Hindlimb muscle (tissue), 1 donor: ENCODE data around the gene BACH2. TPM values are rescaled to one million over a fixed set of nuclear protein-coding genes. Genes with fewer than 3 reads are reported as not detected.

Source experiments
- DNase-seq: peaks from one replicate; pipeline ENCODE4 v3.0.0-alpha.2; 2013
- polyA plus RNA-seq: library from polyadenylated mRNA; unstranded; fragments of 120-200 nt; gene quantifications from one replicate; pipeline ENCODE4 v1.2.1, GENCODE V29; 2013; ENCODE audit not compliant: insufficient read length

BACH2 gene
- polyA plus RNA-seq, 1 donor = 6.0 TPM

DNA sequence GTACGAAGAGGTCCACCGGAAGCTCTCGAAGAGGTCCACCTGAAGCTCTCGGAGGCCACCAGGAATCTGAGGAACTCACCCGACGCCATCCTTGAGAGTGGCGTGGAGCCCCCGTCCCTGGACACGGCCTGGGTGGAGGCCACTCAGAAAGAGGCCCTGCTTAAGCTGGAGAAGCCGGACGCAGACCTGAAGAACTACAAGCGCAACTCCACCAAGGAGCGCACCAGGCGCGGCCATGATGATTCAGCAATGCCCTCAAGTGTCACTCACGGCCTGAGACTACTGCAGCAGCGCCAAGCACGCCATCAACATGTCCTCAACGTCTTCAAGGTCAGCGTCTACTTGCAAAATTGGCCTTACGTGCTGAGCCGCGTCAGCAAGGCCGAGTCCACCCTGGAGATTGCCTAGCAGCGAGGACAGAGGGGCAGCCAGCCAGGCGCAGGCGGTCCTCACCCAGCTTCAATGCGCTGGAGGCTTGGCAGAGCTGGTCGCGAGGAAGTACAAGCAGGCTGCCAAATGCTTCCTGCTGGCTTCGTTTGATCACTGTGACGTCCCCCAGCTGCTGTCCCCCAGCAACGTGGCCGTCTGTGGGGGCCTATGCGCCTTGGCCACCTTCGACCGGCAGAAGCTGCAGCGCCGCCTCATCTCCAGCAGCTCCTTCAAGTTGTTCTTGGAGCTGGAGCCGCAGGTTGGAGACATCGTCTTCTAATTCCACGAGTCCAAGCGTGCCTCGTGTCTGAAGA, 410.1 kb downstream of the BACH2 start:
- DNase-seq = no peak
